Measurements from ENCODE around the gene SAXO1.
"Not testable (repeated sequence)": the region's sequence is repeated elsewhere in the genome, so short reads cannot be mapped to it uniquely, and the experiment has no call there.

The SAXO1 gene

DNA sequence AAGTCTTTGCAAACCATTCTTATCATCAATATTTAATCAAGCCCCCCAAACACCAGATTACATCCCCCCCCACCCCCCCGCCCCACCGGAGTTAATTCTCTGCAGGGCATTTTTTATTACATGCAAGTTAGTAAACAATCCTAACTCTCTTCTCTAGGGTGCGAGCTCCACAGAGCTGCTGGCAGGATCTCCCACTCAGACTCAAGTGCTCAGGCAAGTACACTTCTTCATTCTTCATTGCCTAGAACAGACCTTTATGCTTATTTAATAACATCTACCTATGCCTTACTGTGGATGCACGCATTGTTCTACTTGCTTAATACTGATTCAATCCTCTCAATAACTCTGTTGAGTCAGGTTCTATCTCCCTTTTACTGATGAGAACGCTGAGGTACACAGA is 9.9 kb downstream of the SAXO1 start:
- TF ChIP-seq CTCF (IDR thresholded peaks at IDR 0.05; ENCODE audit: extremely low read depth, missing control alignments), result no peak
- no peak for DNase-seq (ENCODE audit: low spot score)

DNA sequence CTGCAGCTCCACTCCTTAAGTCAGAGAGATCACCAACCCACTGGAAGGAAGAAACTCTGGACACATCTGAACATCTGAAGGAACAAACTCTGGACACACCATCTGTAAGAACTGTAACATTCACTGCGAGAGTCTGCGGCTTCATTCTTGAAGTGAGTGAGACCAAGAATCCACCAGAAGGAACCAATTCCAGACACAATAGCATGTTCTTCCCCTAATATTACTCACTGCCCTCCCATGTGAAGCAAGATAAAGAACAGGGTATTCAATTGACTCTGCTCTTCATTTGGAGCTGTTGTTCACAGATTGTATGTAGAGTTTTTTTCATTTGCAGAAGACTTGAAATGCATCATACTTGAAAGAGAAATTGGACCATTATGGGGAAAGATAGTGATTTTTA is 10.8 kb downstream of the SAXO1 start:
- no peak for DNase-seq (ENCODE audit: low spot score)

DNA sequence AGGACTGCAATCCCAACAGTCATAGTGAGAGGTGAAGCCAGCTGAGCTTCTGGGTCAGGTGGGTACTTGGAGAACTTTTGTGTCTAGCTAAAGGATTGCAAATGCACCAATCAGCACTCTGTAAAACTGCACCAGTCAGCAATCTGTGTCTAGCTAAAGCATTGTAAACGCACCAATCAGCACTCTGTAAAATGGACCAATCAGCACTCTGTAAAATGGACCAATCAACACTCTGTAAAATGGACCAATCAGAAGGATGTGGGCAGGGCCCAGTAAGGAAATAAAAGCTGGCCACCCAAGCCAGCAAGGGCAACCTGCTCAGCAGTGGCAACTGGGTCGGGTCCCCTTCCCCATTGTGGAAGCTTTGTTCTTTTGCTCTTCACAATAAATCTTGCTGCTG is 11.4 kb downstream of the SAXO1 start:
- DNase-seq (ENCODE audit: low spot score), result not testable (repeated sequence)

More for the DNA sequence above, 10.8 kb downstream of the SAXO1 start:
- TF ChIP-seq CTCF (IDR thresholded peaks at IDR 0.05; ENCODE audit: extremely low read depth, missing control alignments), result no peak

- DNase-seq (ENCODE audit: low spot score), result no peak
- no peak for TF ChIP-seq CTCF (IDR thresholded peaks at IDR 0.05; ENCODE audit: extremely low read depth, missing control alignments)
Measured at GRCh38 chr9:19020886-19021455, 12.0 kb downstream of the SAXO1 start.

DNA sequence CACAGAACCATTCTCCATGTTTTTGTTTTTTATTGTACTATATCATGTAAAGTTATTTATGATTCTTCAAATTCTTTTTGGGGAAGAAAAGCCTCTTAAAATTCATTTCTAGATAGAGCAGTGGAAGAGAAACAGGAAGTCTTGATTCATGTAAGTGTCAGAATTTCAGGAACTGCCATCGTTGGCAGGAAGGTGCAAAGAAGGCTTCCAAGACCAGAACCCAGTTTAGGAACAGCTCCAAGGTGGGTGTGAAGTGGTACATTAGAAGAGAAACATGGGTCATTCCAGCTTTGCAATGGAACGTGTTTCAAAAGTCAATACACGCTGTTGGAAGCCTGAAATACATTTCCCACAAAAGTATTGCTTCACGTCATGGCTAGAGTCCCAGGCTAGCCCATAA is 14.8 kb downstream of the SAXO1 start:
- no peak for TF ChIP-seq CTCF (IDR thresholded peaks at IDR 0.05; ENCODE audit: extremely low read depth, missing control alignments)
- no peak for DNase-seq (ENCODE audit: low spot score)

GRCh38 chr9:19009391-19009965 is 23.5 kb downstream of the SAXO1 start:
- no peak for TF ChIP-seq CTCF (IDR thresholded peaks at IDR 0.05; ENCODE audit: extremely low read depth, missing control alignments)
- no peak for DNase-seq (ENCODE audit: low spot score)

- TF ChIP-seq CTCF (IDR thresholded peaks at IDR 0.05; ENCODE audit: extremely low read depth, missing control alignments), result no peak
Measured at GRCh38 chr9:19000133-19000532, 32.9 kb downstream of the SAXO1 start.

DNA sequence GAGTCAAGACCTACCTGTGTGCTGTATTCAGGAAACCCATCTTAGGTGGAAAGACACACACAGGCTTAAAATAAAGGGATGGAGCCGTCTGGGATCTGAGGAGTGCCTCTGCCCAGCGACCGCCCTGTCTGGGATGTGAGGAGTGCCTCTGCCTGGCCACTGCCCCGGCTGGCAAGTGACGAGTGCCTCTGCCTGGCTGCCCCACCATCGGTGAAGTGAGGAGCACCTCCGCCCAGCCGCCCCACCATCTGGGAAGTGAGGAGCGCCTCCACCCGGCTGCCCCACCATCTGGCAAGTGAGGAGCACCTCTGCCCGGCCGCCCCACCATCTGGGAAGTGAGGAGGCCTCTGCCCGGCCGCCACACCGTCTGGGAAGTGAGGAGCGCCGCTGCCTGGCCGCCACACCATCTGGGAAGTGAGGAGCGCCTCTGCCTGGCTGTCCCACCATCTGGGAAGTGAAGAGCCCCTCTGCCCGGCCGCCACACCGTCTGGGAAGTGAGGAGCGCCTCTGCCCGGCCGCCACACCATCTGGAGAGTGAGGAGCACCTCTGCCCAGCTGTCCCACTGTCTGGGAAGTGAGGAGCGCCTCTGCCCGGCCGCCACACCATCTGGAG is 33.7 kb downstream of the SAXO1 start:
- no peak for TF ChIP-seq CTCF (IDR thresholded peaks at IDR 0.05; ENCODE audit: extremely low read depth, missing control alignments)
- DNase-seq (ENCODE audit: low spot score), result no peak

More at GRCh38 chr9:19000133-19000532, 32.9 kb downstream of the SAXO1 start:
- DNase-seq (ENCODE audit: low spot score), result no peak
